Measurements from ENCODE around the gene RARA. TPM values are rescaled to one million over a fixed set of nuclear protein-coding genes. Genes with fewer than 3 reads are reported as not detected.

RARA gene
- total RNA-seq, 2 donors from 2014 or later: 22.7 to 27.6 TPM

DNA sequence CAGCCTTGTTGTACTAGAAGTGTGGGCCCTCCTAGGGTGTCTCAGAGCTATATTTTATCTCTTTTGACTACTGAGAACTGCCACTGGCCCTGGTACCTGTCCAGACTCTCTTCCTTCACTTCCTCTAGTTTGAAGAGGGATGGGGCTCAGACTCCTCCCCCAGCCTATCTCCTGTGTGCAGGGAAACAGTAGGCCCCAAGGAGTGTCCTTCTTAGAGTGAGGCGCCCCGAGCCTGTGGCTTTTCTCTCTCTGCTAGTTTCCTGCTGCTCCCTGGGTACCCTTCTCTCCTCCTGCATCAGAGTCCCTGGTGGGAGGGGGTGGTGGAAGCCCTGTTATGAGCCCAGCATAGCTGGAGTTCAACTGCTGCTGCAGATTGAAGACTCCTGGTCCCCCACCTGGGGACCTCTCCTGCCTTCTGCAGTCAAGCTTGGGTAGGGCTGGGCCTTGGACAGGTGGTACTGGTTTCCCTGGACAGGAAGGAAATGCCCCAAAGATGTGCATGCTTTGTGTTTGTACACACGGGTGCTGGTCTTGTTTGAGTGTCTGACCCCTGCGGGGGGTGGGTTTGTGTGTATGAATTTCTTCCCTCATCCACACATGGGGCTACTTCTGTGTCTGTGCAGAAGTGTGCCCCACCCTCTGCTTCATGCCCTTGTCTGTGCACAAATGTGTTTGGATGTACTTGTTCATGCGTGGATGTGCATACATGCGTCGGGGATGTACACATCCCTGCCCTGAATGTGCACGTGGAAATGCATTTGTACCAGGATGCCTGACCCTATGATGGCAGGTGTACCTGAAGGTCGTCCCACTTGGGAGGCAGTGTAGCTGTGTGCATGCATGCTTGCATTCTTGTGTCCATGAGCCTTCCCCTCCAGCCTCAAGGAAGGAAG is 6.9 kb downstream of the RARA start:
- TF ChIP-seq, protein P1, sequence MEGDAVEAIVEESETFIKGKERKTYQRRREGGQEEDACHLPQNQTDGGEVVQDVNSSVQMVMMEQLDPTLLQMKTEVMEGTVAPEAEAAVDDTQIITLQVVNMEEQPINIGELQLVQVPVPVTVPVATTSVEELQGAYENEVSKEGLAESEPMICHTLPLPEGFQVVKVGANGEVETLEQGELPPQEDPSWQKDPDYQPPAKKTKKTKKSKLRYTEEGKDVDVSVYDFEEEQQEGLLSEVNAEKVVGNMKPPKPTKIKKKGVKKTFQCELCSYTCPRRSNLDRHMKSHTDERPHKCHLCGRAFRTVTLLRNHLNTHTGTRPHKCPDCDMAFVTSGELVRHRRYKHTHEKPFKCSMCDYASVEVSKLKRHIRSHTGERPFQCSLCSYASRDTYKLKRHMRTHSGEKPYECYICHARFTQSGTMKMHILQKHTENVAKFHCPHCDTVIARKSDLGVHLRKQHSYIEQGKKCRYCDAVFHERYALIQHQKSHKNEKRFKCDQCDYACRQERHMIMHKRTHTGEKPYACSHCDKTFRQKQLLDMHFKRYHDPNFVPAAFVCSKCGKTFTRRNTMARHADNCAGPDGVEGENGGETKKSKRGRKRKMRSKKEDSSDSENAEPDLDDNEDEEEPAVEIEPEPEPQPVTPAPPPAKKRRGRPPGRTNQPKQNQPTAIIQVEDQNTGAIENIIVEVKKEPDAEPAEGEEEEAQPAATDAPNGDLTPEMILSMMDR (conservative IDR thresholded peaks at IDR 0.05): no peak
- peaks cover 23% of the 10 kb centered on the region for H3K27me3 Mint-ChIP-seq (ENCODE audit: insufficient read depth)
- no peaks in the 10 kb centered on the region for H3K9me3 ChIP-seq (ENCODE audit: control insufficient read depth, low read length)
- H3K36me3 Mint-ChIP-seq (ENCODE audit: low read depth): no peaks in the 10 kb centered on the region
- no peaks in the 10 kb centered on the region for H3K9me3 Mint-ChIP-seq
- no peak overlapping the region for H3K27ac Mint-ChIP-seq
- H3K36me3 ChIP-seq (ENCODE audit: control insufficient read depth, insufficient read depth, low read length): no peaks in the 10 kb centered on the region
- H3K4me3 Mint-ChIP-seq: peak overlapping the region; percentile 62
- peaks cover 43% of the 10 kb centered on the region for H3K4me1 Mint-ChIP-seq
- DNase-seq: peak; percentile 62
- peaks cover 8% of the 10 kb centered on the region for H3K4me1 ChIP-seq (ENCODE audit: control insufficient read depth, insufficient read depth, low read length)
- 74 to 84% methylated on average over 4 to 9 of the region's 9 CpGs for WGBS, 2 experiments (ENCODE audit: insufficient coverage in 1 of 2, insufficient read length in 1 of 2)
- no peak overlapping the region for H3K9ac ChIP-seq (ENCODE audit: extremely low read depth, low read length, poor library complexity, severe bottlenecking)
- no peak overlapping the region for H3K27ac ChIP-seq (ENCODE audit: low read depth, low read length)
- H3K4me3 ChIP-seq (ENCODE audit: low read length): no peak overlapping the region
- H3K27me3 ChIP-seq (ENCODE audit: control insufficient read depth, insufficient read depth, low read length, poor library complexity, severe bottlenecking): peaks cover 5% of the 10 kb centered on the region

DNA sequence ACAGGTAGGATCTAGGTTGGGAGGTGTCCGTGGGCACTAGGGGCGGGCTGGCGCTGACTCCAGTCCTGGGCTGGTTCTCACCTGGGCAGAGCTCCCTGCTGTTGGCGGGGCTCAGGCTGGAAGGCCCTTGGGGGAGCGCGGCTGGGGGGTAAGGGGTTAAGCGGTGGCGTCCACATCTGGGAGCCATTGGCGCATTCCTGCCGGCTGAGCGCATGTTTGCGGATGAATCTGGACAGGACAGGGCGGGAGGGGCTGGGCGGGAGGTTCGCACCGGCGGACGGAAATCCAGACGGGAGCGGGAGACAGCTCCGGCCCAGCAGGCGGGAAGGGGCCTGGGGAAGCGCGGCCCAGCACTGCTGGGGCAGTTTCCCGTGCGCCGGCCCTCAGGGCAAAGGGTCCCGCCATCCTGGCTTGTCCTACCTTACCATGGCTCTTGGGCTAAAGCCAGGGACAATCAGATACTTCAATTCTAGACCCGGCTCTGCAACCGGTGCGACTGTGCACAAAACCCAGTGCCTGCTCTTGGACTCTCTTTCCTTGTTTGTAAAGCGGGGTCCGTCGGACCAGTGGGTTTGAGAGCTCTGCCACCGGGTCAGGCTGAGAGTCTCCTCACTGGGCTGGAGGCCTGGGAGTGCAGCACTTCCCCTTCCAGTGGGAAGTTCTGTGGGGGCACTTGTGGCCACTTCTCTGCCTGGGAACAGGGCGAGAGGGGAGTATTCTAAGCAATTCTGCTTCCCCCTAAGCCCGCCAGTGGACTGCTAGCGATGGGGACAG is 7.8 kb downstream of the RARA start:
- peaks cover 37% of the 10 kb centered on the region for H3K4me1 Mint-ChIP-seq
- peak overlapping the region; percentile 79 for H3K4me3 ChIP-seq (ENCODE audit: low read length)
- H3K27ac Mint-ChIP-seq: peak overlapping the region; percentile 68
- H3K4me1 ChIP-seq (ENCODE audit: control insufficient read depth, insufficient read depth, low read length): peaks cover 5% of the 10 kb centered on the region
- 13 to 19% methylated on average over 21 to 38 of the region's 38 CpGs for WGBS, 2 experiments (ENCODE audit: insufficient coverage in 1 of 2, insufficient read length in 1 of 2)
- H3K27ac ChIP-seq (ENCODE audit: low read depth, low read length): peak overlapping the region; percentile 76
- no peaks in the 10 kb centered on the region for H3K9me3 Mint-ChIP-seq
- H3K9me3 ChIP-seq (ENCODE audit: control insufficient read depth, low read length): no peaks in the 10 kb centered on the region
- H3K9ac ChIP-seq (ENCODE audit: extremely low read depth, low read length, poor library complexity, severe bottlenecking): peak overlapping the region; percentile 49
- H3K4me3 Mint-ChIP-seq: peak overlapping the region; percentile 62
- TF ChIP-seq, protein P1 (conservative IDR thresholded peaks at IDR 0.05): peak; percentile 25
- peaks cover 23% of the 10 kb centered on the region for H3K27me3 Mint-ChIP-seq (ENCODE audit: insufficient read depth)
- H3K36me3 Mint-ChIP-seq (ENCODE audit: low read depth): no peaks in the 10 kb centered on the region
- no peaks in the 10 kb centered on the region for H3K36me3 ChIP-seq (ENCODE audit: control insufficient read depth, insufficient read depth, low read length)
- peak; percentile 92 for DNase-seq
- peaks cover 5% of the 10 kb centered on the region for H3K27me3 ChIP-seq (ENCODE audit: control insufficient read depth, insufficient read depth, low read length, poor library complexity, severe bottlenecking)

DNA sequence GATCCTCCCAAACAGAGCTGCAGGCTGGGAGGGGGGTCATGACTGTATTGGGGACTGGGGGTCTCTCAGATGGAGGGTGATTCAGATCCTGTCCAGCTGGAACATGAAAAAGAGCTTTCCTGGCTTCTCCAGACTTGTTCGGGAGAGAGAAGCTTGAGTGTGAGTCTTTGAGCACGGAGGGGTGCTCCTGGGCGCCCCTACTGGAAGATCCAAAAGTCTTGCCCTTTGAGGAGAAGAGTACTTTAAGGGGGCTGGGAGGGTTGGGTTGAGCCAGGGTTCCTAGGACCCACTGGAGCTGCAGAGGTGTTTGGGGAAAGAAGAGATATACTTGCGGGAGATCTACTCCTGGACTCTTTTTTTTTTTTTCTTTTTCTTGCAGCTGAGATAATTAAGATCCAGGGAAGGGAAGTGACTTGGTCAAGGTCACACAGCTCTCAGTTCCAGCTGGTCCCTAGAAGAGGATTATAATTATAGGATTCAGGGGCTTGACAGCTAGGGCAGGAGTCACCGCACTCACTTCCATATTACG is 8.4 kb downstream of the RARA start:
- peak; percentile 93 for DNase-seq
- Mint-ChIP-seq H3K27me3 (ENCODE audit: insufficient read depth) (peaks cover 20% of the 10 kb centered on the region), H3K4me1 (peaks cover 37% of the 10 kb centered on the region), H3K27ac (peak overlapping the region; percentile 68), H3K36me3 (ENCODE audit: low read depth) (no peaks in the 10 kb centered on the region), H3K9me3 (no peaks in the 10 kb centered on the region), H3K4me3 (peak overlapping the region; percentile 62)
- Histone ChIP-seq H3K9ac (ENCODE audit: extremely low read depth, low read length, poor library complexity, severe bottlenecking) (peak overlapping the region; percentile 49), H3K4me3 (ENCODE audit: low read length) (peak overlapping the region; percentile 79), H3K4me1 (ENCODE audit: control insufficient read depth, insufficient read depth, low read length) (peaks cover 9% of the 10 kb centered on the region), H3K9me3 (ENCODE audit: control insufficient read depth, low read length) (no peaks in the 10 kb centered on the region), H3K27ac (ENCODE audit: low read depth, low read length) (peak overlapping the region; percentile 76), H3K36me3 (ENCODE audit: control insufficient read depth, insufficient read depth, low read length) (no peaks in the 10 kb centered on the region), H3K27me3 (ENCODE audit: control insufficient read depth, insufficient read depth, low read length, poor library complexity, severe bottlenecking) (peaks cover 5% of the 10 kb centered on the region)
- 13 to 33% methylated on average over 4 to 6 of the region's 6 CpGs for WGBS, 2 experiments (ENCODE audit: insufficient coverage in 1 of 2, insufficient read length in 1 of 2)
- TF ChIP-seq, protein P1 (conservative IDR thresholded peaks at IDR 0.05): peak; percentile 71
